Posterior cingulate gyrus (tissue), 11 donors: ENCODE measurements around the gene SERPINA5.

Experiments
- DNase-seq, 10 donors: peaks; one replicate each; pipeline versions ENCODE4 v3.0.0 to v3.0.0-alpha.2; 2020 to 2021; ENCODE audit warnings: mixed read lengths in 3 of 10
- intact Hi-C: fragments of 100-400 bp; cut with DNase I; formaldehyde crosslinking; loops from one replicate; pipeline ENCODE4 v1.15.1; 2023

The SERPINA5 gene

DNA sequence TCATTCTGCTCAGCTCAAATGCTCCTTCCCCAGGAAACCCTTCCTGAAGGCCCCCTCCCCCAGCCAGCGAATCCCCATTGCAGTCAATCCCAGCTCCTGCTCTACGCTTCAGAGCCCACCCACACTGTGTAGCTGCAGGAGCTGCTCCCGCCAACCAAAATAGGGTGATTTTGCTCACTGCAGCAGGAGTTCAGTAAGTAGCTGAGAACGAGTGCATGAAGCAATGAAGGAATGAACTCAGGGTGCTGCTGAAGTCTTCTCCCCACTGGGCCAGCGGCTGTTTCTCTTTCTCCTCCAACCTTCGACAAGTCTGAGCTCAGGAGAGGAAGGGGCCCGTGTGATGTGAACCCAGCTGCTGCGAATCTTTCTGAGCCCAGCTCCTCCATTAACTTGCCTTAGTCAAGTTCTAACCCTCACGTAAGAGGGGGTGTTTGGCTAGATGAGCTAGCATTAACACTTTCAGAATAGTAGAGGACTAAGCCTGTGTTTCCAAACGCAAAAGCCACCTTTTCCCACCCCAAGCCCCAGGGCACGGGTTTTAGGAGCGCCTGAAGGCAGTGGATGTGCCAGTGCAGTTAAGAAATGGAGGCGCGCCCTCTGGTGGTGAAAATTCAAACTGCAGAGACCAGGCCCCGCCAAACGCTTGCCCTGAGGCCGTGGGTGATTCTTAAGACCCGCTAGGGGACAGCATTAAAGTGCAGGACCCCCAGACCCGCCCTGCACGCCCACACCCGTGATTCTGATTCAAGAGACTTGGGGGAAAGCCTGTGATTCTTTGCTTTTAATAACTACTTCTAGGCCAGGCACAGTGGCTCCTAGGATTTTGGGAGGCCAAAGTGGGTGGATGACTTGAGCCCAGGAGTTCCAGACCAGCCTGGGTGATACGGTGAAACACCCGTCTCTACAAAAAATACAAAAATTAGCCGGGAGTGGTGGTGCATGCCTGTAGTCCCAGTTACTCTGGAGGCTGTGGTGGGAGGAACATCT is 31.9 kb upstream of the SERPINA5 start:
- peak; percentile 41 to 95 (median 76) for DNase-seq
- intact Hi-C loops = loop anchor here (5.0 kb wide), 1 partner anchor 127 kb away; no protein-coding TSS in a partner anchor

- intact Hi-C loops = no loop called here
- no peak for DNase-seq
Measured at GRCh38 chr14:94550041-94550440, 31.2 kb upstream of the SERPINA5 start.

GRCh38 chr14:94555991-94556390 is 25.2 kb upstream of the SERPINA5 start:
- intact Hi-C loops = no loop called here
- DNase-seq = peak in 1 of 10 donors; percentile 2

DNA sequence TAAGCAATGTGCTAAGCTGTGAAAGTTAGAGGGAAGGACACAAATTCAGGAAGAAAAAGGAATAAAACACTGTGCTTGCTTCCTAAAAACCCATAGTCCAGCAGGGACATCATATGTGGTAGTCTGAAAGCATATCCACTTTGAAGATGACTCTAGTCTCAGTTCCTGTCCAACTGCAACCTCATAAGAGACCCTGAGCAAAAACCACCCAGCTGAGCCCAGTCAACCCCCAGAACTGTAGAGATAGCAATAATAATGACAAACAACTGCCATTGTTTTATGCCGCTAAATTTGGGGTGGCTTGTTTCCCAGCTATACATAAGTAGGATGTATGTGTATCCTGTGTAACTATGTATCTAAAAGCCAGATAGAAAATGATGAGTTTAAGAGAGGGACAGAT is 23.9 kb upstream of the SERPINA5 start:
- intact Hi-C loops = no loop called here
- DNase-seq = no peak

- intact Hi-C loops = no loop called here
Measured at GRCh38 chr14:94558842-94559241, 22.4 kb upstream of the SERPINA5 start.

GRCh38 chr14:94559638-94560290 is 21.5 kb upstream of the SERPINA5 start:
- peak in 1 of 10 donors; percentile 42 for DNase-seq
- intact Hi-C loops = no loop called here

More at GRCh38 chr14:94558842-94559241, 22.4 kb upstream of the SERPINA5 start:
- DNase-seq = no peak

DNA sequence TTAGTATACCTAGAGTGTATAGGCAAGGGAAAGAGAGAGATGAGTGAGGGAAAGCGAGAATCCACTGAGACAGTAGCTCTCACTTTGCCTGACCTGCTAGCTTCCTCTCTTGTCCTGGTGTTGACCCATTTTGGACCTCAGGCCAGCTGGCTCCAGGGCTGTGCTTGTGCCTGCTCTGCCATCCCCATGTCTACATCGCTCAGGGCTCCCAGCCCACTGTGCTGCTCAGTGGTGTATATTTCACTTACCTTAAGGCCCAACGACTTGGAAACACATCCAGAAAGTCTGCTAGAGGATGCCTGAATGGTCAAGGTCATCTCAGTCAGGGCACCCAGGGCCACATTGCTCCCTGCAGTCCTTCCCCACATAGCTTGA is 20.9 kb upstream of the SERPINA5 start:
- DNase-seq = peak in 1 of 10 donors; percentile 6
- intact Hi-C loops = no loop called here

- peak in 2 of 10 donors; percentile 2 to 70 for DNase-seq
- intact Hi-C loops = no loop called here
Measured at GRCh38 chr14:94560751-94561655, 20.2 kb upstream of the SERPINA5 start, which contains the start of gene SERPINA4. SERPINA4 (plus strand) TSS chr14:94561442; CDS start chr14:94563483, 2,041 bp downstream.

- no peak for DNase-seq
- intact Hi-C loops = no loop called here
Measured at GRCh38 chr14:94561656-94562010, 19.6 kb upstream of the SERPINA5 start.

DNA sequence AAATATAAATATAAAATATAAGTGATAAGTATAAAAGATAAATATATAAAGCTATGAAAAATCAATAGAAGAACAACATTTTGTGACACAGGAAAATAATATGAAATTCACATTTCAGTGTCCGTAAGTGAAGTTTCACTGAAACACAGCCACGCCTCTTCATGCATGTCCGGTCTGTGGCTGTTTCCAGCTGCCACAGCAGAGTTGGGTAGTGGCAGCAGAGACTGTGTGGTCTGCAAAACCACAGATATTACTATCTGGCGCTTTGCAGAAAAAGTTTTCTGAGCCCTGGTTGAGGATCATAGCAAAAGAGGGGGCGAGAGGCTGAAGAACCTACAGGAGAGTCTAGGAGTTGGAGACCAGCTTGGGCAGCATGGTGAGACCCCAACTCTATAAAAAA is 19.2 kb upstream of the SERPINA5 start:
- intact Hi-C loops = no loop called here
- DNase-seq = no peak

- DNase-seq = peak in 1 of 10 donors; percentile 61
- intact Hi-C loops = no loop called here
Measured at GRCh38 chr14:94562941-94563883, 18.0 kb upstream of the SERPINA5 start.

GRCh38 chr14:94564381-94564780 is 16.8 kb upstream of the SERPINA5 start:
- intact Hi-C loops = no loop called here
- DNase-seq = no peak

GRCh38 chr14:94568186-94568585 is 13.0 kb upstream of the SERPINA5 start:
- peak in 1 of 10 donors; percentile 1 for DNase-seq
- intact Hi-C loops = no loop called here

DNA sequence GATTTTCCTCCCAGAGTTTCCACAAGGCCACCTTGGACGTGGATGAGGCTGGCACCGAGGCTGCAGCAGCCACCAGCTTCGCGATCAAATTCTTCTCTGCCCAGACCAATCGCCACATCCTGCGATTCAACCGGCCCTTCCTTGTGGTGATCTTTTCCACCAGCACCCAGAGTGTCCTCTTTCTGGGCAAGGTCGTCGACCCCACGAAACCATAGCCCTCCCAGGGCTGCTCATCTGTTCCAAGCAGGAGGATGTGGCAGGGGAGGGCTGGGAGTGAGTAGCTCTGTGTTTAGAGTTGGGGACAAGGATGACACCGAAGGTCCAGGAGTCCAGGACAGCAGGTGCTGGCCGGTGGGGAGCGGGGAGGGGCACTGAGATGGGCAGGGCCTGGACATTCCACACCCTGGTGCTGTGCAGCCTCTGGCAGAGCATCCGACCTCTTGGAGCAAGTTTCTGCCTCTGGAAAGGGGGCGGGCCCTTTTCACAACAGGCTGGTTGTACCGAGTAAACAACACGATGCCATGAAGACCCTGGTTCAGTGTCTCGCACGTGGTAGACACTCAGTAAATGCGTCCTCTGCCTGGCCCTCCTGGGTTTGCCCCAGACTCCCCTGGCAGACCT is 11.7 kb upstream of the SERPINA5 start:
- intact Hi-C loops = no loop called here
- peak in 1 of 10 donors; percentile 5 for DNase-seq

DNA sequence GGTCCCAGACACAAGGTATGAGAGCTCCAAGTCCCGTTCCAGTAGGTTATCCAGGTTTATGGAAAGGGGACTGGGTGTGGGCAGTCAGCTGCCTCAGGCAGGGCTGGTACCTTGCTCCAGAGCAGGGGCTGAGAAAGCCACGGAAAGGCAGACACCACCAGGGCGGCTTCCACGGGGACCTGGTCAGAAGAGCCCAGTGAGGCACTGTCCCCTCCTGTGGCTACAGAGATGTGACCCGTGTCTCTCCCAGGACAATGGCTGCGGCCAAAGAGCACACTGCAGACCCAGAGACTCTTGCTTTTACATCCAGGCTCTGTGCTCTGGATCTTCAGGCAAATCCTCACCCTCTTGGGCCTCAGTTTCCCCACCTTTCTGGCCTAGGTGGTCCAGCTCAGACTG is 11.2 kb upstream of the SERPINA5 start:
- no peak for DNase-seq
- intact Hi-C loops = no loop called here

DNA sequence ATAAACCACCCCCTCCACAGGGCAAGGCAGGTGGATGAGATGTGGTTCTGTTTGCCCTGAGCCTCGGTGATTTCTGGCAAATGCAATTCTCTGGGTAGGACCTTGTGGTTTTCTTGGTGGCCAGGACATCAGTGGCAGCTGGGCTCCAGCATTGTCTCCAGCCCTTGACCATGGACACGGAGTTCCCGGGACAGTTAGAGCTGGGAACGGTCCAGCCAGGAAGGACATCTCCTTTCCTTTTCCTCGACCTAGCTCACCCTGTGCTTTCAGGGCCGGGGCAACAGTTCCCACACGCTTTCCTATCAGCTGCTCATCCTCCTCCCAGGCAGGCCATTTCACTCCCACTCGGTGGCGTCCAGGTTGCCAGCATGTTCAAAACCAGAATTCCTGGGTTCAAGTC is 10.8 kb upstream of the SERPINA5 start:
- DNase-seq = peak in 1 of 10 donors; percentile 2
- intact Hi-C loops = no loop called here

DNA sequence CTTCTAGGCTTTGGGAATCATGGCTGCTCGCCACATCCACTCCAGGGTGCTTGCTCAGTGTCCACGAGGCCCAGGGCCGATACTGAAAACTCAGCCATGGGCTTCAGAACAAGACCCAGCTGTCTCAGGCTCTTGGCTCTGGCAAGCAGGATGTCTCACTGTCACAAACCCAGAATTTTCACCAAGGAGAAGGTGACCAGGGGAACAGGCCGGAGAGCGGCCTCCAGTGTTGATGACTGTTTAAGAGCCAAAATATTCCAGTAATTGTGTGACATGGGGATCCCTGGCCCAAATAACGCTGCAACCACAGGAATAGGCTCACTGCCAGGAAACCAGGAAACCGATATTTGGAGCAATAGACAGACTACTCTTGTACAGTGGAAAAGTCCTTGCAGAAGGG is 9.8 kb upstream of the SERPINA5 start:
- DNase-seq = peak in 1 of 10 donors; percentile 11
- intact Hi-C loops = no loop called here

DNA sequence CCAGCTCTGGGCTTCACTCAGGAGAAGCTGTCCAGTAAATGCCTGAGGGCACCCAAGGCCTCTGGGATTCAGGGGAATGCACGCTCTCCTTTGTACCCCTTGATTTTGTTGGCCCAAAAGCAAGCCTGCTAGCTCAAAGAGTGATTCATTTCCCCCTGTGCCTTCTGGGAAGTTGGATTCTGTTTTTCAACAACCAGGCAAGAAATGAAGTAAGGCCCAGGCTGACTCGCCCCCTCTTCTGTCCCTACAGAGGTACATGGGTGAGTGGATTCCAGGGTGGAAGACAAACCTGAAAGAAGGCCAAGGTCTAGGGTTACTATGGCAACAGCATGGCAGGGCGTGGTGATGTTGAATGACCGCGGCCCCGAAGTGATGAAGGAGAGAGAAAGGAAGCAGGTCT is 9.3 kb upstream of the SERPINA5 start:
- DNase-seq = peak in 1 of 10 donors; percentile 7
- intact Hi-C loops = no loop called here
